H1 (cell line): Measurements from ENCODE around the gene ACOD1. TPM values are rescaled to one million over a fixed set of nuclear protein-coding genes. Genes with fewer than 3 reads are reported as not detected.

Experiments
- CTCF ChIA-PET: fragments of 300-600 bp; sonication (Branson Sonifier 250); formaldehyde crosslinking; loops from one replicate; lab custom pipeline; 2021; ENCODE audit not compliant: partially characterized antibody; lab: Charles Lee
- POLR2A ChIA-PET: fragments of 300-600 bp; sonication (Branson Sonifier 250); formaldehyde crosslinking; loops from one replicate; lab custom pipeline; 2021; ENCODE audit warnings: inconsistent platforms; ENCODE audit not compliant: partially characterized antibody; lab: Charles Lee
- DNase-seq, 2 experiments: peaks; one replicate each; pipeline versions ENCODE4 v3.0.0 to v3.0.0-alpha.2; 2010 to 2022; ENCODE audit warnings: low spot score in 2 of 2, low read depth in 1 of 2, mixed read lengths in 1 of 2
- FAIRE-seq: peaks from 2 replicates; lab custom pipeline; 2011; peaks lifted over from hg19 to GRCh38; lab: Jason Lieb, UNC
- H2AFZ ChIP-seq: 2 replicates; pipeline ENCODE4 v1.8.1; 2012; ENCODE audit warnings: low read length, inconsistent platforms
- H2AK5ac ChIP-seq: 2 replicates; pipeline ENCODE4 v1.6.1; 2013; ENCODE audit warnings: low read depth, low read length
- H2BK120ac ChIP-seq: replicated peaks from 2 replicates; pipeline ENCODE3; 2013; ENCODE audit warnings: low read depth, low read length, inconsistent platforms
- H2BK12ac ChIP-seq: 2 replicates; pipeline ENCODE4 v1.6.1; 2013; ENCODE audit warnings: low read depth, low read length
- H2BK15ac ChIP-seq: 2 replicates; pipeline ENCODE4 v1.6.1; 2013; ENCODE audit warnings: low read length
- H2BK20ac ChIP-seq: 2 replicates; pipeline ENCODE4 v1.6.1; 2013; ENCODE audit warnings: low read length
- H2BK5ac ChIP-seq: 2 replicates; pipeline ENCODE4 v1.6.1; 2013; ENCODE audit warnings: low read depth, low read length
- H3K14ac ChIP-seq: 2 replicates; pipeline ENCODE4 v1.6.1; 2013; ENCODE audit warnings: inconsistent platforms; ENCODE audit not compliant: insufficient read length
- H3K18ac ChIP-seq: 2 replicates; pipeline ENCODE4 v1.6.1; 2013; ENCODE audit warnings: low read length; ENCODE audit errors: extremely low read depth
- H3K23ac ChIP-seq: 2 replicates; pipeline ENCODE4 v1.6.1; 2013; ENCODE audit warnings: inconsistent platforms; ENCODE audit not compliant: insufficient read length
- H3K23me2 ChIP-seq: 2 replicates; pipeline ENCODE4 v1.6.1; 2013; ENCODE audit warnings: low read depth, low read length
- H3K27ac ChIP-seq: 2 replicates; pipeline ENCODE4 v1.6.1; 2011; ENCODE audit warnings: low read depth, low read length, inconsistent platforms
- H3K27me3 ChIP-seq, 4 experiments: replicated peaks in 1 of 4; 1 replicate in 1 of 4; 2 replicates in 3 of 4; pipeline versions ENCODE4 v1.6.1 to v1.8.1; 2011 to 2013; ENCODE audit warnings: low read length in 3 of 4, mild to moderate bottlenecking in 3 of 4, inconsistent platforms in 2 of 4, mixed read lengths in 2 of 4, moderate library complexity in 1 of 4; ENCODE audit not compliant: control insufficient read depth in 3 of 4, insufficient read depth in 3 of 4; ENCODE audit errors: extremely low read depth in 1 of 4
- H3K36me3 ChIP-seq, 4 experiments: 2 replicates each; pipeline versions ENCODE4 v1.6.1 to v1.8.1; 2011 to 2013; ENCODE audit warnings: mild to moderate bottlenecking in 4 of 4, low read length in 3 of 4, moderate library complexity in 2 of 4, control low read depth in 1 of 4, inconsistent platforms in 1 of 4; ENCODE audit not compliant: insufficient read depth in 4 of 4, control insufficient read depth in 2 of 4
- H3K4ac ChIP-seq: replicated peaks from 2 replicates; pipeline ENCODE3; 2013; ENCODE audit warnings: low read length, low read depth, mixed read lengths, inconsistent platforms; ENCODE audit not compliant: insufficient read length
- H3K4me1 ChIP-seq, 4 experiments: replicated peaks in 1 of 4; 1 replicate in 1 of 4; 2 replicates in 3 of 4; pipeline versions ENCODE4 v1.6.1 to v1.8.1; 2011 to 2013; ENCODE audit warnings: low read length in 3 of 4, inconsistent platforms in 2 of 4, mixed read lengths in 1 of 4; ENCODE audit not compliant: insufficient read depth in 4 of 4, control insufficient read depth in 3 of 4
- H3K4me2 ChIP-seq, 2 experiments: 2 replicates each; pipeline versions ENCODE4 v1.6.1 to v1.8.1; 2011 to 2013; ENCODE audit warnings: low read depth in 2 of 2, low read length in 2 of 2, control low read depth in 1 of 2, inconsistent platforms in 1 of 2, mild to moderate bottlenecking in 1 of 2; ENCODE audit not compliant: insufficient read depth in 1 of 2
- H3K4me3 ChIP-seq, 4 experiments: fragments of 200-600, 300-600 bp in 1 of 4; sonication (generic), shearing (Covaris generic), sonication (Bioruptor Twin) in 1 of 4; 2 replicates each; pipeline versions ENCODE4 v1.5.1 to v1.8.1; 2011 to 2016; ENCODE audit warnings: low read length in 4 of 4, low read depth in 3 of 4, control low read depth in 2 of 4, inconsistent platforms in 2 of 4, mild to moderate bottlenecking in 2 of 4, mixed read lengths in 1 of 4, moderate library complexity in 1 of 4; ENCODE audit not compliant: insufficient read depth in 2 of 4; ENCODE audit errors: extremely low read depth in 1 of 4
- H3K56ac ChIP-seq: replicated peaks from 2 replicates; pipeline ENCODE3; 2013; ENCODE audit warnings: low read depth, mild to moderate bottlenecking, mixed read lengths, low read length, inconsistent platforms; ENCODE audit not compliant: insufficient read length
- H3K79me1 ChIP-seq: 2 replicates; pipeline ENCODE4 v1.6.1; 2013; ENCODE audit warnings: low read depth, low read length, control low read depth
- H3K79me2 ChIP-seq, 2 experiments: 2 replicates each; pipeline versions ENCODE4 v1.6.1 to v1.8.1; 2012 to 2013; ENCODE audit warnings: low read length in 2 of 2, mild to moderate bottlenecking in 2 of 2, inconsistent platforms in 1 of 2; ENCODE audit not compliant: insufficient read depth in 2 of 2, control insufficient read depth in 1 of 2
- H3K9ac ChIP-seq, 4 experiments: replicated peaks in 1 of 4; 1 replicate in 1 of 4; 2 replicates in 3 of 4; pipeline versions ENCODE4 v1.6.1 to v1.8.1; 2011 to 2013; ENCODE audit warnings: low read depth in 3 of 4, low read length in 3 of 4, control low read depth in 2 of 4, mild to moderate bottlenecking in 2 of 4, moderate library complexity in 2 of 4, inconsistent platforms in 1 of 4; ENCODE audit errors: extremely low read depth in 1 of 4
- H3K9me3 ChIP-seq, 2 experiments: 2 replicates each; pipeline versions ENCODE4 v1.6.1 to v1.8.1; 2012 to 2013; ENCODE audit warnings: mild to moderate bottlenecking in 2 of 2, moderate library complexity in 2 of 2, control low read depth in 1 of 2, inconsistent platforms in 1 of 2, low read depth in 1 of 2, low read length in 1 of 2, mixed read lengths in 1 of 2; ENCODE audit not compliant: insufficient read depth in 2 of 2
- H4K20me1 ChIP-seq, 2 experiments: replicated peaks in 1 of 2; 2 replicates each; pipeline versions ENCODE3 to v1.8.1; 2011 to 2013; ENCODE audit warnings: inconsistent platforms in 2 of 2, low read length in 2 of 2, mild to moderate bottlenecking in 1 of 2; ENCODE audit not compliant: insufficient read depth in 2 of 2, control insufficient read depth in 1 of 2
- H4K5ac ChIP-seq: 2 replicates; pipeline ENCODE4 v1.6.1; 2013; ENCODE audit warnings: low read length, low read depth, mixed read lengths, inconsistent platforms; ENCODE audit not compliant: insufficient read length
- H4K8ac ChIP-seq: 2 replicates; pipeline ENCODE4 v1.8.0; 2013; ENCODE audit warnings: mild to moderate bottlenecking, moderate library complexity, low read length, inconsistent platforms; ENCODE audit not compliant: insufficient read depth; ENCODE audit errors: extremely low read depth
- H4K91ac ChIP-seq: replicated peaks from 2 replicates; pipeline ENCODE3; 2013; ENCODE audit warnings: low read length, mixed read lengths, inconsistent platforms; ENCODE audit not compliant: insufficient read length
- POLR2AphosphoS5 ChIP-seq: IDR thresholded peaks from 2 replicates; pipeline ENCODE4 v1.6.1; 2011; ENCODE audit warnings: low read depth, low read length
- RBBP5 ChIP-seq: IDR thresholded peaks from 2 replicates; pipeline ENCODE4 v1.7.1; 2012; ENCODE audit warnings: low read depth, mild to moderate bottlenecking, inconsistent platforms, low read length, moderate library complexity, borderline replicate concordance
- WGBS, 2 experiments: shearing (Covaris generic) in 1 of 2; methylation state at CpG; one replicate each; pipeline versions ENCODE4 v1.1.6 to v1.1.7; 2013 to 2015; ENCODE audit warnings: low lambda C conversion rate in 2 of 2, mixed read lengths in 2 of 2, inconsistent platforms in 1 of 2, low coverage in 1 of 2, missing lambda C conversion rate in 1 of 2; ENCODE audit not compliant: insufficient replicate concordance in 2 of 2, insufficient coverage in 1 of 2, insufficient read length in 1 of 2; ENCODE audit errors: extremely low coverage in 1 of 2, missing lambda C conversion rate in 1 of 2; 5-methylcytosine and 5-hydroxymethylcytosine counted together
- polyA plus RNA-seq, 7 experiments: library from polyadenylated mRNA; depleted of rRNA in 3 of 7; stranded (reverse) in 5 of 7; unstranded in 2 of 7; fragments of >200 nt in 5 of 7; fragments of 200-250 nt in 2 of 7; gene quantifications; 1 replicate in 5 of 7; 2 replicates in 1 of 7; 4 replicates in 1 of 7; pipeline versions ENCODE4 v1.2.1 to v1.2.3, GENCODE V29; 2011 to 2013; ENCODE audit warnings: missing spikeins in 2 of 7, mixed read lengths in 2 of 7
- total RNA-seq: library from RNA; stranded (reverse); fragmentation: NEBNext Ultra II Directional; extraction: Animal tissue kit (Norgen Biotek cat#: 25700); gene quantifications from 2 replicates; pipeline ENCODE4 v1.2.1, GENCODE V29; 2021

ACOD1 gene
- total and polyA plus RNA-seq, 2 of the 8 experiments (the other 6 are each of a cell fraction or from before 2014, with no cell fraction given), result not detected

DNA sequence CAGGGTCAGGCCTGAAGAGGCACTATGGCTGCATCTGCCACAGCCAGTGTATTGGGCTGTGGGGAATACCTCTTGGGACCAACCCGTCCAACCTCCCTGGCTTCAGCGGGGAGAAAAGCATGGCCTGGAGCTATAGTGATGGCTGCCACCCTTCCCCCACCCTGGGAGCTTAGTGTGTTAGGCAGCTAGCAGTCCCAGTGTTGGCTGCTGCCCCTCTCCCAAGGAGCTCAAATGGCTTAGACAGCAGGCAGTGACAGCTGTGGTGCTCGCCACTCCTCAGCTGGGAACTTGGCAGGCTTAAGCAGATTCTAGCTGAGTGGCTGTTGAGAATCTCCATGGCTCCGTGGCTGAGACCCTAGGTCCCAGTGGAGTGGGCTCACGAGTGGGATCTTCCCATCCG is 19.7 kb downstream of the ACOD1 start:
- Histone ChIP-seq H3K79me1 (no peaks in the 10 kb centered on the region), H2BK15ac (no peak overlapping the region), H3K4me3 (no peak overlapping the region), H2AFZ (no peak overlapping the region), H4K91ac (no peak overlapping the region), H4K5ac (no peak overlapping the region), H2BK12ac (no peak overlapping the region), H3K56ac (no peak overlapping the region), H3K9me3 (no peaks in the 10 kb centered on the region), H3K23me2 (no peaks in the 10 kb centered on the region), H3K79me2 (no peaks in the 10 kb centered on the region), H3K18ac (no peak overlapping the region), H2BK5ac (no peak overlapping the region), H2AK5ac (0 out of 2 replicates have a peak overlapping the region, but pooled peaks have one; percentile 39), H4K20me1 (no peaks in the 10 kb centered on the region), H3K9ac (no peak overlapping the region), H2BK120ac (no peak overlapping the region), H3K14ac (no peak overlapping the region), H3K23ac (no peak overlapping the region), H2BK20ac (no peak overlapping the region), H3K4me1 (peaks cover 0 to 2% (median 0%) of the 10 kb centered on the region in 4 experiments; a peak in 1 of 7 replicates), H3K4ac (no peak overlapping the region), H4K8ac (peak overlapping the region; percentile 20; the same call in 1 of the 2 replicates), H3K27ac (no peak overlapping the region), H3K27me3 (no peaks in the 10 kb centered on the region), H3K36me3 (no peaks in the 10 kb centered on the region), H3K4me2 (no peak overlapping the region)
- no peak for FAIRE-seq
- no peak for TF ChIP-seq RBBP5
- no peak for TF ChIP-seq POLR2AphosphoS5
- DNase-seq, result no peak
- POLR2A ChIA-PET, result no interaction called here
- WGBS, 2 experiments, result 95% methylated on average over 6 of the region's 6 CpGs; no CpG with 5 or more reads in 1 of the 2 experiments
- CTCF ChIA-PET, result interaction anchor here (0.8 to 6.9 kb wide), 4 partner anchors 8 to 22 kb away, joined by 3 to 38 read pairs (median 6); no protein-coding TSS in a partner anchor
